Bronchial epithelial cell (primary cell): ENCODE measurements around the gene RALBP1. TPM values are rescaled to one million over a fixed set of nuclear protein-coding genes. Genes with fewer than 3 reads are reported as not detected.

ENCODE experiments used
- DNase-seq: peaks from one replicate; pipeline ENCODE4 v3.0.0-alpha.2; 2010; ENCODE audit warnings: low read depth
- FAIRE-seq: peaks from 2 replicates; lab custom pipeline; 2011; peaks lifted over from hg19 to GRCh38; lab: Jason Lieb, UNC
- H3K27me3 ChIP-seq: 2 replicates; pipeline ENCODE4 v1.5.1; 2011; ENCODE audit warnings: low read length; ENCODE audit not compliant: control insufficient read depth, insufficient read depth
- H3K36me3 ChIP-seq: 2 replicates; pipeline ENCODE4 v1.5.1; 2011; ENCODE audit warnings: low read length; ENCODE audit not compliant: control insufficient read depth, insufficient read depth
- H3K4me3 ChIP-seq: 2 replicates; pipeline ENCODE4 v1.5.1; 2011; ENCODE audit warnings: mild to moderate bottlenecking, low read depth, low read length, control low read depth
- CTCF ChIP-seq: IDR thresholded peaks from 2 replicates; pipeline ENCODE4 v1.5.1; 2011; ENCODE audit warnings: mild to moderate bottlenecking, moderate library complexity, low read length, control low read depth, inconsistent platforms; ENCODE audit not compliant: insufficient read depth, severe bottlenecking
- total RNA-seq: library from RNA; depleted of rRNA; stranded (reverse); fragments of >200 nt; gene quantifications from 2 replicates; pipeline ENCODE4 v1.2.1, GENCODE V29; 2014

RALBP1 gene
- total RNA-seq, 1 donor from 2014 or later, result 63.7 TPM

- no peak for DNase-seq
- H3K36me3 ChIP-seq, result no peaks in the 10 kb centered on the region
- TF ChIP-seq CTCF, result no peak
- FAIRE-seq, result no peak
- no peaks in the 10 kb centered on the region for H3K27me3 ChIP-seq
- no peak overlapping the region for H3K4me3 ChIP-seq
Measured at GRCh38 chr18:9494778-9495331, 19.5 kb downstream of the RALBP1 start.

GRCh38 chr18:9495465-9495864, 20.2 kb downstream of the RALBP1 start:
- no peak for TF ChIP-seq CTCF
- no peaks in the 10 kb centered on the region for H3K27me3 ChIP-seq
- H3K4me3 ChIP-seq, result no peak overlapping the region
- FAIRE-seq, result no peak
- H3K36me3 ChIP-seq, result no peaks in the 10 kb centered on the region
- no peak for DNase-seq

- Histone ChIP-seq H3K4me3 (no peak overlapping the region), H3K27me3 (no peaks in the 10 kb centered on the region), H3K36me3 (no peaks in the 10 kb centered on the region)
- TF ChIP-seq CTCF, result no peak
- no peak for DNase-seq
- no peak for FAIRE-seq
Measured at GRCh38 chr18:9495916-9496705, 20.8 kb downstream of the RALBP1 start.

- TF ChIP-seq CTCF, result no peak
- FAIRE-seq (no peak), DNase-seq (peak; percentile 35)
- Histone ChIP-seq H3K4me3 (no peak overlapping the region), H3K36me3 (no peaks in the 10 kb centered on the region), H3K27me3 (no peaks in the 10 kb centered on the region)
Measured at GRCh38 chr18:9506046-9506792, 30.9 kb downstream of the RALBP1 start.

- DNase-seq (no peak), FAIRE-seq (no peak)
- TF ChIP-seq CTCF, result no peak
- Histone ChIP-seq H3K36me3 (no peaks in the 10 kb centered on the region), H3K27me3 (no peaks in the 10 kb centered on the region), H3K4me3 (no peak overlapping the region)
Measured at GRCh38 chr18:9507565-9508088, 32.3 kb downstream of the RALBP1 start.
